Astrocyte of the hippocampus (primary cell): Measurements from ENCODE around the gene ADRA1B.
A peak's percentile ranks its signal among the peaks of the same experiment; 100 is the strongest.

Source experiments
- DNase-seq: peaks from one replicate; pipeline ENCODE4 v3.0.0; 2011; ENCODE audit warnings: low read depth, low spot score

The ADRA1B gene

DNA sequence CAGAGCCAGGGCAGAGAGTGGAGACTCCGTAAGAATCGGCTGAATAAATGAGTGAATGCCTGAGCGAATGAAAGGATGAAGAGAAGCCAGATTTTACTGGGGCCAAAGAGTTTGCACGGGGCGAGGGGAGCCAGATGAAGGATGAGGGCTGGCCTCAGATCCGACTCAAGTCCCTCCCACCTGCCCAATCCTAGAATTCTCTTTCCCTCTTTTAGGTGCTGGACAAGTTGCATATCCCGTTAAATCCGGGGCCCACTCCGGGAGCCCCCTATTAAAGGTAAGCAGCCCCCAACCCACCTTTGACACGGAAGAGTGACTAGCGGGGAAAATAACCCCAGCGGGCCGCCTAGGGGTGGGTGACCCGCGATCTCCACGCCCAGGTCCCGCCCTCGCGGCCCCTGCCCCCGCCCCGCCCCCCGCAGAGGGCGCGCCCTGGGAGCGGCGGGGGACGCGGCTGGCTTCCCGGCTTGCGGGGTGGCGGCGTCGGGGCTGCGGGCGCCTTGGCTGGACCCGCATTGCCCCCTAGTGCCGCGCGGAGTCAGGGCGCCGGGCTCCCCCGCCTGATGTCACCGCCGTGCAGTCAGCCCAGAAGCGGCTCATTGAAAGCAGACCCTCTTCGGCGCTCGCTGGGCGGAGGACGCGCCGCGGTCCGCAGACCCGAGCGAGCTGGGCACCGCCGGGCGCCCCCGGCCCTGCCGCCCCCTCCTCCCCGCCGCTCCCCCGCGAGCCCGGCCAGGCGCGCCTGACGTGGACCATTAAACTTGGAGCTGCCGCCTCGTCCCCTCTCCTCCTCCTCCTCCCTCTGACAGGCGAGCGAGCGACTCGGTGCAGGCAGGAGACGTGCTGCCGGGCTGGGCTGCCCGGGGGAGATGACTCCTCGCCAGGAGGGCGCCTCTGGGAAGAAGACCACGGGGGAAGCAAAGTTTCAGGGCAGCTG, at the start of gene ADRA1B:
Gene ADRA1B, plus strand, starts transcription at position 579 of the 937 bp plus-strand sequence. CDS start 424 bp downstream, outside the sequence.
- peak; percentile 92 for DNase-seq

DNA sequence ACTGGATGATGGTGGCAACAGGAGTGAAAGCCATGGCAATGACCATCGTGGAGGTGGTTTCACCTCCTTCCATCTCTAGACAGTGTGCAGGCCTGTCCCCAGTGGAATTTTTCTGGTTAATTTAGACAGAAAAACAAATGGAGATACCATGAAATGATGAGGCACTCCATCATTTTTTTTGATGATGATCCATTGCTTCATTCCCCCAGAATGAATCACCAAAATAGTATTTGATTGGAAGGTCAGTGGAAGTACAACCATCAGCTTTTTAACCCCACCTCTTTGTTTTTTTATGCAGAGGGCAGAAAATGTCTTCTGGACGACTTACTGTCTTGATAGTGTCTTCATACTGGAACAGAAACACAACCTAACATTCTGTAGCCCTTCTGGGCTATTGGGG, 42.6 kb upstream of the ADRA1B start:
- DNase-seq, result no peak

DNA sequence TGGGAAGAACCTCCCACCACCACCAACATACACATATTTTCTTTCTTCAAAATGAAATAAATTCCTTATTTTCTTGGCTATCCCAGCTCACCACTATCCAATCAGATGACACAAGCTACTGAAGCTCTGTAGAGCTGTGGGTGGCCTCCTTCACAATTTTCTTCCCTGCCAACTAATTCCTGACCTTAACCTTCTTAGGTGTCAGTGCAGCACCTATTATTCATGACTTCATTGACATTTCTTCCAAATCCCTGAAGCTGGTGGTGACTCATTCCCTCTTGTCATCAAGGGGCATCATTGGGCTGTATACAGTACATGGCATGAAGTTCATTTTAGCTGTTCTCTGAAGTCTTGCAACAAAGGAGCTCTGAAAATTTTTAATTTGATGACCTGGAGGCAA, 42.0 kb upstream of the ADRA1B start:
- no peak for DNase-seq

DNA sequence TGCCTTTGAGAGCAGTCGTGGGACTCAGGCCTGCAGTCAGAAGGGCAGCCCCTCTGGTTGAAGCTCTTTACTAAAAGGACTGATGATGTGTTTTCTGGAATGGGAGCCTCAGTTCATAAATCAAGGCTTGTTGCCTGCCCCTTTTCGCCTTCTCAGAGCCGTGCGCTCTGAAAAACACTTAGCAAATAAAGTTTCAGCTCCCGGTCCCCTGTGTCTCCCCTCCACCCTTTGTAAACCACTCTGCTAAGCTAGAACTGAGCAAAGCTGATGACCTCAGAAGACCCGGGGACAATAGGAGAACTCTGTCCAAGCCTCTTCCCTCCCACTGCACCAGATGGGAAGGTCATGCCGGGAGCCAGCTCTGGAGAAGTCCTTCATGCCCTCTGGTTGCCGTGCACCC, 39.3 kb upstream of the ADRA1B start:
- no peak for DNase-seq

DNA sequence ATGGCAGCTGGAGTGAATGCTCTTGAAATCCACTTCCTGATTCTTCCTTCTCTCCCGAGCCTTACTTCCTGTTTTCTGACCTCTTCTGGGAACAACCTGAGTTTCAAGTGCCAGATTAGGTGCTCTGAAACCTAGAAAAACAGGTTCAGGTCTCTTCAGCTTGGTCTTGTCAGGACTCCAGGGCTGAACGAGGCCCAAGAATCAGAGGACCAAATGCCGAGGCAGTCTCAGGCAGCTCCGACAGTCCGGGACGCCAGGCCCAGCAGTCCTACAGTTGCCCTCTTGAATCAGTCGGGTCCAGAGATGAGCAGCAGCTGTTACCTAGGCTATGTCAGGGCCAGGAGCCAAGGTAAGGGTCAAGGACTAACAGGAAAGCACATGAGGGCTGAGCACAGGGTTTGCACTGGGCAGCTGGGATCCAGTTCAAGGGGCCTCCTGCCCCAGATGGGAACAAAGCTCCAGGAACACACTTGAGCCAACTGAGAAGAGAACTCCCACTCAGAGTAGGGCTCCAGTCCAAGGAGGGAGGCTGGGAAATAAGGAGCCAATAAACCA, 38.3 kb upstream of the ADRA1B start:
- no peak for DNase-seq

DNA sequence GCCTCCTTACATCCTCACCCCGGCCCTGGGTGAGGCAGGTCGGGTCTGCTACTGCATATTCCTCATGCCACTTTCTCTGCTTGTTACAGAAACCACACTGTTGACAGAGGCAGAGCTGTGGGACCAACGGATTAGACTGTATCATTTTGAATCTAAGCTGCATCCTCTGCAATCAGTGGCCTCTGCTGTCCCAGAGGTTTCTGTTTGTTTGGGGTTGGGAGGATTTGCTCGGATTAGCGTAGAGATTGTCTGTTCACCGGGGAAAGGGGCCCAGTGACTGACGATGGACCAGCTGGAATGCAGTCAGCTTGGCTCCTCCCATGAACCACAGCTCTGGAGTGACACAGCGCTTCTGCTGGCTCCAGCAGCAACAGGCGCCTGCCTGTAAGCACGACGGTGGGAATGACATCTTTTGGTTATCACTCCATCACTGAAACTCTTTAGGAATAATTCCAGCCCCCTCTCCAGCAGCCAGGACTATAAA, 37.3 kb upstream of the ADRA1B start:
- DNase-seq, result peak; percentile 85

DNA sequence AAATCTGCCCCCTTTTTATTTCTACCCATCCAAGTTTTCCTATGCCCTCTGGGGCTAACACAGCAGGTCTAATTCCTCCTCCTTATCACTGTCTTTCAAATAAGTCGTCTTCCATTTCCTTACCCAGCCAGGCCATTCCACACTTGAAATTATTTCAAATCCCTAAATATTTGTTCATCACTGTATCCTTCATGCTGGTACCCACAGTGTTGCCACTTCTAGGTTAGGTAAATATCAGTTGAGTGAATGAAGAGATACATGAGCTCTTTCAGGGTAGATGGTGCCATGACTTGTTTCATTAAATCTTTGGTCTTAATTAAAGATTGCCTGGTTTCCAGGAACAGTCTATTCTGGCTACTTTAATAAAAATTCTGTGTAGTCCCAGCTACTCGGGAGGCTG, 35.6 kb upstream of the ADRA1B start:
- DNase-seq, result no peak

DNA sequence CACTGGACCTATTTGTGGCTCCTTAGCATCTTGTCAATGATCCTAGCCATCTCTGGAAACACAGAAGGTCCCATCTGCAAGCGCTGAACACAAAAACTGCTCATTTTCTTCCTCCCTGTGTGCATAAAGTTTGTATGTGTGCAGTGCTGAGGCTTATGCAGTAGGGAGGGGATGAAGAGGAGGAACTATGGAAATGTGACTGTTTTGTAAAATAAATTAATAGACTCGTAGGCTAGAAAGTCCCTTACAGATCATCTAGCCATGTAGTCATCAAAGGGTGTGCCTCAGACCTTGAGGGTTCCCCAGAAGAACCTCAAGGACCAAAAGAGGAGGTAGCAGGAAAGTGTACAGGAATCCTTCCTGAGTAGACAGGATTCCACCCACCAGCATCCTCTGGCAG, 34.3 kb upstream of the ADRA1B start:
- DNase-seq, result no peak

DNA sequence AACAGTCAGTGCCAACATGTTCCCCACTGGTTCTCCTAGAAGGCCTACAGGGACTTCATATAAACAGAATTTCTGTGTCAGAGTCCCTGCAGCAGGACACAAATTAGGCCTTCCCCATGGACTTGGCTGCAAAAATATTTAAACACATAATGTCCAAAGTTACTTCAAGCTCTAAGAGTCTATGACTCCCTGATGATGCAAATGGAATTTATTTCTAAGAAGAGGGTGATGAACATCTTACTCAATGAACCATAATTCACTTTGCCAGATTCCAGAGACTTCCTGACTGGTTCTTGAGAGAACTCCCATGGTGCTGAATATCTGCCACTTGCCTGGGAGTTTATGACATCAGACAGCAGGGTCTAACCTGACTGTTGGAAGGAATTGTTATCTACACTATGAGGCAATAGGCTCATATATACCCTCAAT, 32.7 kb upstream of the ADRA1B start:
- DNase-seq, result no peak

DNA sequence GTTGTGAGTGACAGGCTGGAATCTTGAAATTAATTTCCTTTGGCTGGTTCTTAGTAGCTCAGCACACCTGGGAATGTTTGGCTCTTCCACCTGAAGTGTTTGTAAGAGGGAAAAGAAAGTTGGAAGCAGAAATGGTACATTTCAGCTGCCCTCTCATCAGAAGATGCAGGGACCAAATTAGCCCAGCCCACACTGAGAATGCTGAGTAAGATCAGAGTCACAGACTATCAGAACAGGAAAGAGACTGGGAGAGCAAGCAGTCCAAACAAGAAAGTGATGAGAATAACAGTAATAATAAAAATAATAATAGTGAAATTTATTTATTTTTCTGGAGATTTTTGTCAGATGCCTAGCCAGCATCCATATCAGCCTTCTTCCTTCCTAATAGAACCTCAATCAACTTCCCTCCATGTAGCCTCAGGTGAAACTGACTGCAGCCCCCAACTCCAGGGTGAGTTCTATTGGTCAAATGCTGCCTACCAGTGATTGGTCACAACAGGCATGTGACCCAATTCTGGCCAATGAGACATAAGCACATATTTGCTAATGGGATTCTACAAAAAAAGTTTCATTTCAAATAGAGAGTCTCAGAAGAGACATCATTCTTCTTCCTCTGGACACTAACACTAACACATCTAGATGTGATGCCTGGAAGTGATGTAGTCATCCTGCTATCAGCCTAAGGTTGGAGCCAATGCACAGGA, 31.2 kb upstream of the ADRA1B start:
- DNase-seq, result no peak

DNA sequence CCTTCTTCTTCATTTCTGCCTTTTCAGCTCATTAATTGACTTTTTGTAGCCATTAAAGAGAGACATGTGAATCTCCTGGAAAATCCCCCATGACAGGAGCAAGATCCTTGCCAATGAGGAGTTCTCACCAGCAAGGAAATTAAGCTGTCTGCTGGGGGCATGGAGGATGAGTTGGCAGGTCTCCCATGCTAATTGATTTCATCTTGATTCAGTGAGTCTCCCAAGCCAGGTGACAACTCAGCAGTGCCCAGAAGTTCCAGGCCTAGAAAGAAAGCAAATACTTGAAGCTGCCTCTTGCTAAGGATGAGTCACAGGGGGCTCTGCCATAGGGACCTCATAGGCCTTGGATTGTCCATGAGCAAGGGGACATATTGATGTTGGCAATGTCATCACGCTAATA, 30.0 kb upstream of the ADRA1B start:
- DNase-seq, result no peak

DNA sequence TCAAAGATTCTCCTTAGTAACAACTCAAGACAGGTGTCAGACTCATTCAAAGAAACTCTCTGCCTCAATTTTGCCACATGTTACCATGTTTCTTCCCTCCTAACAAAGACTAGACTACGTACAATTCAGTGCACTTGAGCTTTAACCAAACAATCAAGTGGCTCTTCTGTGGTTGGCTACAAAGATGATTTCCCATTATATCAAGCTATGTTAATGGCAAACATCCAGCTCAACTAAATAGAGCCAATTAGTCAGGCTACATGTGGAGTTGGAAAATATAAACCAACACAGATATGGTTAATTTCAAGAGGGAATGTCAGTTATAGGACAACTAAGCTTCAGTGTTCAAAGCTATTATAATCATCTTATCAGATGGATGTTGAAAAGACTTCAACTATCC, 29.2 kb upstream of the ADRA1B start:
- DNase-seq, result no peak

DNA sequence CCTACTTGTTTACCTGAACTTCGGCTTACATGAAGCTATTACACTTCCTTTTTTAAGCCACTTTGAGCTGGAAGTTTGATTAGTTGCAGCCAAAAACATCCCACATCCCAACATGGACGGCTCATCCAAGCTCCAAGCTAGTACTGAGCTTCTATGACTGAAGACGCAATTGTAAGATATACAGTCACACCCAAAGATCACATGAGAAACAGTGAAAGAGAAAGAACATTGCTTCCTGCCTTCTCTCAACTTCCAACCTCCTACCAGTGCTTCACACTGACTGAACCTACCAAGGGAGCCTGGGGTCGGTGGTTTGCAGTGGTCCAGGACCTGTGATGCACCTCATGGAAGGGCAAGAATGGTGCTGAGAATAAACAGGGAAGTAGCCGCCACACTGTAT, 27.4 kb upstream of the ADRA1B start:
- no peak for DNase-seq

DNA sequence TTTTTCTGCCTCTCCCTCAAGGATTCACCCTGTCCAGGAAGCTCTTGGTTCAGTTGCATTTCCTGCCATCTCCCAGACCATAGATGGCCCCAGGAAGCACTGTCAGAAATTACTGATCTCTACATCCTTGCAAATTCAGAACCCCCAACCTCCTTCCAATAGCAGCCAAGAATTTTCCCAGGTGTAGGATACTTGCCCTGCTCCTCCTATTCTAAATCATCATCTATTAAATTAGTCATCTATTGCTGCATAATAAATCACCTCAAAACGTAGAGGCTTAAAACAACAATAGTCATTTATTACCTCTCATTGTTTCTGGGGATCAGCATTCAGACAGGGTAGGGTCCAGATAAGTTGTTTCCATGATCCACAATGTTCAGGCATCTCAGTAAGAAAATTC, 26.1 kb upstream of the ADRA1B start:
- DNase-seq, result no peak

DNA sequence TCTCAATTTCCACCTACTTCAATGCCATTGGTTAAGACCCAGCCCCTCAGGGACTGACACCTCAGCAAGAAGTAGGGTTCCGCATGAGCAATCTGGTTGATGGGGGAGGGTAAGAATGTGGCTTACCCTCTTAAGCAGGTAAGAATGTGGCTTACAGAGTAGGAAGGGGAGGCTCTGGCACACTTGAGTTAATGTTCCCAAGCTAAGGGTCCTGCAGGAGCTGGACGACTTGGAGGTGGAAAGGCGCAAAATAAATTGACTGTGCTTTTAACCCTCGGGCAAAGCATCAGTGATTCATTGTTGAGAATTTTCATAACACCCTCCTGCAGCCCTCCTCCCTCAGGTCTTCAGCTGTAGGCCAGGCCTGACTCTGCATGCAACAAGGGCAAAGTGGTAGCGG, 24.9 kb upstream of the ADRA1B start:
- no peak for DNase-seq

DNA sequence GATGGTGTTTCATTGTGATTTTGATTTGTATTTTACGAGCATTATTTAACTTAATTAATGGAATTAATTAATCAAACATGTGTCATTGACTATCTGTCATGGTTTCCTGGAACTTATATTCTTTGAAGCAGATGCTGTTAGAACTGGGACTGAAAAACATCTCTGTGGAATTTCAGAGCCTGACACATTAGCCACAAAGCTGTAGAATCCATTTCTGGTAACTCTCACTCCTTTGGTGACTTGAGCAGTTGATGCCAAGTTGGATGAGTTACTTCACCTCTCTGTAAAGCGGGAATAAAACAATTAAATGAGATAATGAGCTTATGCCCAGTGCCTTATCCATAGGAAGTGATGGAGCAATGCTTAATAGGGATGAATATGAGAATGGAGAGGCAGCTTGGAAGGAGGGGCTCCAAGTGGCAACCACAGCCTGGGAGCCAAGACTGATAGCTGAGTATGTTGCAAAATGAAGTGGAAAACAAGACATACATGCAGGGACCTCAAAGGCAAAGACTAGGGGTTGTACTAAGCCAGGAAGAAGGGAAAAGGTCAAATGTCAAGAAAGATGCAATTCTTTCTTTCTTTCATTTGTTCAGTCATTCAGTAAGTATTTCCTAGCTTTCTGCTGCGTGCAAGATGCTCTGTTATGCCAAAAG, 23.1 kb upstream of the ADRA1B start:
- no peak for DNase-seq

DNA sequence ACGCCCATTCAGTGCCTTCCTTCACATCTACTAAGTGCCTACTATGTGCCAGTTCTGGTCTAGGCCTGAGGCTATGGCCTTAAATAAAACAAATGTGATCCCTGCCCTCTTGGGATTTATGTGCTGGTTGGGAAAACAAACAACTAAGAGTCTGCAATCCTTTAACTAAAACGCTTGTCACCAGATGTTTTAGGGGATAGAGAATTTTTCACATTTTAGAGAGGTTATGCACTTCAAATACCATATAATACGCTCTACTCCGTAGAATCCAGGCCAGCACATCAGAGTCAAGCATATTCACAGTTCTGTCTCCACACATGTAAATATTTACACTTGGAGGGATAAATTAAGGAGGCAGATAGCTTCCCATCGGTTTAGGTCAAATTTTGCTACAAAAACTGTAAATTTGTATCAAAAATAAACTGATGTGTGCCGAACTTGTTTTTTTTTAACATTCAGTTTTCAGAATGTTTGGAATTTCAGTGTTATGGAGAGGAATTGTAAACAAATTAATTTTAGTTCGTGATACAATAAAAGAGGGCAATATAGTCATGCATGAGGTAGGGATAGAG, 22.0 kb upstream of the ADRA1B start:
- no peak for DNase-seq

DNA sequence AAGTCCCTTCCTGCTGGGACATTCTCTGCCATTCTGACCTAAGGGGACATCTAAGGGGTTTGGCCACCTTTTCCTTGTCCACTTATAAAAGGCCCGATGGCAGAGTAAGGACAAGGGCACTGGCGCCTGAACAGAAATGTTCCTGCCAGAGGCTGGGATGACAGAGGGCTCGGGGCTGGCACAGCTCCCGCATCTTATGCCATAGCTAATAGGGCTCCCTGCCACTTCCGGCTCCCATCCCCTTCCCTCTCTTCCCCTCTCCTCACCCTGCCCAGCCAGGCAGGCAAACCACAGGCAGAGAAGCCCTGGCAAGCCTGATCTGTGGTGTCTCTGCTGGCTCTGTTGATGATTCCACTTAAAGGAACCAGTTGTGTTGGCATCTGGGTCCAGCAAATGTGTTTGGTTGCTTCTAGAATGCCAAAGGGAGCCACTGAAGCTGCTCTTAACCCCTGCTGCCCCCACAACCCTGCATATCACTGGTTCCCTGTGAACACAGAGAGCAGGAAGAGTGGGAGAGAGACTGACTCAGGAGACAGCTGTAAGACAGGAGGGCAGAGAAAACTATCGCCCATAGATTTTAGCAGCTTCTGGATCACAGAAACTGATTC, 18.4 kb upstream of the ADRA1B start:
- peak; percentile 35 for DNase-seq

DNA sequence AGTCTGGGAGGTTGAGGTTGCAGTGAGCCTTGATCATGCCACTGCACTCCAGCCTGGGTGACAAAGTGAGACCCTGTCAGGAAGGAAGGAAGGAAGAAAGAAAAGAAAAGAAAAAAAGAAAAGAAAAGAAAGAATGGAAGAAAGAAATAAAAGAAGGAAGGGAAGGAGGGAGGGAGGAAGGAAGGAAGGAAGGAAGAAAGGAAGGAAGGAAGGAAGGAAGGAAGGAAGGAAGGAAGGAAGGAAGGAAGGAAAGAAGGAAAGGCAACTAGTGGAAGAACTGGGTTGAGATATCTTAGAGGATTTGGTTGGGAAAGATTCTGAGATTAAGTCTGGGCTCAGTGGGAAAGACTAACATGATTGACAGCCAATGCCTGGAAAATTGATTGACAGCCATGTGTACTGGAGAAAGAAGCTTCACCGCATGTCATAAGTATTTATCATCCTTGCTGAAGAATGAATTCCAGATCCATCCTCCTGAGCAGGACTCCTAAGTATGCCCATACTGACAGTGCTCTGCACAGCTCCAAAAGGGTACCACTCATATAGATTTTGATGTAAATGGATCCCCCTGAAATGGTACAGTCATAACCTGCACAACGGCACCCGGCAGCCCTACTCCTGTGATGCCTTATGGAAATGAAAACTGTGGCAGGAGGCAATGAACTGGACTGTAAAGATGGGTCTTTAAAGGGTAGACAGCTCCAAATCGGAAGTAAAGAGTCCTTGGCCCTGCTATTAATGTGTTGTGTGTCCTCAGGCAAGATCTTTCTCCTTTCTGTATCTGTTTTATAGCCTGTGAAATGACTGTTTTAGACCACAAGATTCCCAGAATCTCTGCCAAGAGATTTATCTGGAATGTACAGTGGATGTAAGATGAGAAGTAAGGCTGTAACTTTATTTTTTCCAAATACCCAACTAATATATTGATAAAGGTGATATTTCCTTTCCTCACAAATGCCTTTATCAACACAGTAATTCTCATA, 16.9 kb upstream of the ADRA1B start:
- peak; percentile 45 for DNase-seq

DNA sequence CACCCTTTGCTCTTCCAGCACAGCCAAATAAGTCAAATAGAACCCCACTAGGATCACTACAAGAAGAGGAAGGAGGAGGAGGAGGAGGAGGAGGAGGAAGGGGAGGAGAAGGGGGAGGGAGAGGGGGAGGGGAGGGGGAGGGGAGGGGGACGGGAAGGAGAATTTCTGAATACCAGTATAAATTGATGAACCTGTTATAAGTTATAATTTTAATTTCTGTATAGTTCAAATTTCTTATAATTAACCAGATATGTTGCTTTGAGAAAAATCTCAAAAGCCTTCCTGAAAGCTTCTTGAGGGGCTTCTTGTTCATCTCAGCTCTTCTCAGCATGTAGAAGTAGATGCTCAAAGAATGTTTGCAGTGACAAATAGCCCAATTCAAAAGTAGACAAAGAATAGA, 15.0 kb upstream of the ADRA1B start:
- no peak for DNase-seq
